Endothelial cell of umbilical vein (primary cell): ENCODE results near the gene NGEF. TPM values are rescaled to one million over a fixed set of nuclear protein-coding genes. Genes with fewer than 3 reads are reported as not detected.

Experiments used
- BruUV-seq: library from RNA; stranded (reverse); fragments of 400-500 nt; replicated peaks from 2 replicates; lab custom pipeline; 2021; lab: Mats Ljungman, UMichigan
- CTCF ChIA-PET: fragments of 300-600, 350-600 bp; sonication (Branson Sonifier 250); formaldehyde crosslinking; loops from one replicate; lab custom pipeline; 2021; ENCODE audit warnings: antibody characterized with exemption, inconsistent platforms; lab: Charles Lee
- POLR2A ChIA-PET: fragments of 300-600, 350-600 bp; sonication (Branson Sonifier 250); formaldehyde crosslinking; loops from one replicate; lab custom pipeline; 2021; ENCODE audit warnings: antibody characterized with exemption, inconsistent platforms; lab: Charles Lee
- DNase-seq: peaks from one replicate; pipeline ENCODE4 v3.0.0-alpha.2; 2011; ENCODE audit warnings: low read depth, low spot score
- FAIRE-seq: peaks from 2 replicates; lab custom pipeline; 2011; peaks lifted over from hg19 to GRCh38; lab: Jason Lieb, UNC
- H2AFZ ChIP-seq: 2 replicates; pipeline ENCODE4 v1.6.0; 2012; ENCODE audit warnings: low read depth, low read length, control low read depth, inconsistent platforms
- H3K27ac ChIP-seq: 2 replicates; pipeline ENCODE4 v1.5.1; 2011; ENCODE audit warnings: low read depth, mild to moderate bottlenecking, control low read depth, low read length, moderate library complexity; ENCODE audit not compliant: insufficient read depth
- H3K27me3 ChIP-seq, 2 experiments: 2 replicates each; pipeline versions ENCODE4 v1.6.0 to v1.6.1; 2011; ENCODE audit warnings: low read length in 2 of 2, mixed read lengths in 1 of 2; ENCODE audit not compliant: control insufficient read depth in 2 of 2, insufficient read depth in 2 of 2
- H3K36me3 ChIP-seq, 2 experiments: 2 replicates in 1 of 2; 3 replicates in 1 of 2; pipeline ENCODE4 v1.5.1; 2011; ENCODE audit warnings: low read length in 2 of 2, mild to moderate bottlenecking in 1 of 2, moderate library complexity in 1 of 2; ENCODE audit not compliant: control insufficient read depth in 2 of 2, insufficient read depth in 2 of 2; ENCODE audit errors: extremely low read depth in 1 of 2
- H3K4me1 ChIP-seq: 3 replicates; pipeline ENCODE4 v1.5.1; 2011; ENCODE audit warnings: mild to moderate bottlenecking, low read length; ENCODE audit not compliant: control insufficient read depth, insufficient read depth; ENCODE audit errors: extremely low read depth
- H3K4me2 ChIP-seq: 2 replicates; pipeline ENCODE4 v1.6.1; 2011; ENCODE audit warnings: low read length, control low read depth, mixed read lengths; ENCODE audit not compliant: insufficient read depth
- H3K4me3 ChIP-seq, 3 experiments: fragments of 200-600 bp in 1 of 3; sonication (generic), shearing (Covaris generic) in 1 of 3; replicated peaks in 1 of 3; 2 replicates each; pipeline ENCODE4 v1.5.1; 2011 to 2016; ENCODE audit warnings: control low read depth in 3 of 3, low read length in 3 of 3, mild to moderate bottlenecking in 2 of 3, inconsistent platforms in 1 of 3, low read depth in 1 of 3, moderate library complexity in 1 of 3; ENCODE audit not compliant: insufficient read depth in 1 of 3
- H3K79me2 ChIP-seq: 2 replicates; pipeline ENCODE4 v1.6.0; 2012; ENCODE audit warnings: low read length, inconsistent platforms; ENCODE audit not compliant: control insufficient read depth, insufficient read depth
- H3K9ac ChIP-seq: replicated peaks from 2 replicates; pipeline ENCODE3; 2011; ENCODE audit warnings: low read length, control low read depth; ENCODE audit not compliant: insufficient read depth; ENCODE audit errors: extremely low read depth
- H3K9me1 ChIP-seq: replicated peaks from 3 replicates; pipeline ENCODE4 v1.6.0; 2011; ENCODE audit warnings: mild to moderate bottlenecking, low read length; ENCODE audit not compliant: control insufficient read depth, insufficient read depth; ENCODE audit errors: extremely low read depth
- H3K9me3 ChIP-seq: replicated peaks from 2 replicates; pipeline ENCODE4 v1.5.1; 2012; ENCODE audit warnings: low read length, inconsistent platforms; ENCODE audit not compliant: control insufficient read depth, insufficient read depth
- H4K20me1 ChIP-seq: replicated peaks from 2 replicates; pipeline ENCODE3; 2011; ENCODE audit warnings: mild to moderate bottlenecking, low read length; ENCODE audit not compliant: control insufficient read depth, insufficient read depth; ENCODE audit errors: extremely low read depth
- EZH2 ChIP-seq: IDR thresholded peaks from 2 replicates; pipeline ENCODE4 v1.6.1; 2012; ENCODE audit warnings: borderline replicate concordance, low read depth, mild to moderate bottlenecking, moderate library complexity, low read length, inconsistent platforms; ENCODE audit not compliant: severe bottlenecking
- FOS ChIP-seq: IDR thresholded peaks from 2 replicates; pipeline ENCODE4 v1.6.1; 2011; ENCODE audit warnings: mild to moderate bottlenecking, low read length, moderate library complexity, borderline replicate concordance; ENCODE audit not compliant: insufficient read depth
- GATA2 ChIP-seq: IDR thresholded peaks from 2 replicates; pipeline ENCODE4 v1.7.0; 2011; ENCODE audit warnings: low read depth, mild to moderate bottlenecking, moderate library complexity, mixed read lengths, low read length; ENCODE audit not compliant: insufficient read length, insufficient read depth
- JUN ChIP-seq: IDR thresholded peaks from 2 replicates; pipeline ENCODE4 v1.6.1; 2011; ENCODE audit warnings: borderline replicate concordance, low read depth; ENCODE audit not compliant: insufficient read length, insufficient read depth
- MYC ChIP-seq: IDR thresholded peaks from one replicate; pipeline ENCODE4 v1.6.1; 2011; ENCODE audit warnings: mild to moderate bottlenecking, low read depth, low read length
- POLR2A ChIP-seq: IDR thresholded peaks from 2 replicates; pipeline ENCODE4 v1.6.1; 2012; ENCODE audit warnings: low read depth, mild to moderate bottlenecking, control low read depth, low read length
- POLR2AphosphoS5 ChIP-seq: IDR thresholded peaks from 2 replicates; pipeline ENCODE4 v1.6.1; 2012; ENCODE audit warnings: low read depth, mild to moderate bottlenecking, control low read depth, low read length, moderate library complexity; ENCODE audit not compliant: insufficient read depth
- dilution Hi-C: fragments of 300-500 bp; cut with MboI; formaldehyde crosslinking; loops from one replicate; pipeline ENCODE4 v1.15.0; 2019; ENCODE audit warnings: low sequenced_read_pairs; ENCODE audit not compliant: extremely low pct_ligation_motif_present
- intact Hi-C: fragments of 100-400 bp; cut with micrococcal nuclease; formaldehyde crosslinking; loops from one replicate; pipeline ENCODE4 v1.10.0; 2022
- polyA plus RNA-seq, 4 experiments: library from polyadenylated mRNA; depleted of rRNA in 3 of 4; stranded (reverse) in 3 of 4; unstranded in 1 of 4; fragments of >200 nt; gene quantifications; 2 replicates each; pipeline versions ENCODE4 v1.2.1 to v1.2.3, GENCODE V29; 2011 to 2012; ENCODE audit warnings: missing spikeins in 1 of 4
- total RNA-seq: library from RNA; stranded (reverse); gene quantifications from 2 replicates; pipeline ENCODE4 v1.2.3, GENCODE V29; 2021
- TF ChIP-seq, protein P1 (sequence below): IDR thresholded peaks from 2 replicates; pipeline ENCODE4 v1.6.1; 2011; ENCODE audit not compliant: insufficient read depth, insufficient read length
- TF ChIP-seq, protein P2 (sequence below), 2 donors: IDR thresholded peaks; 1 replicate in 1 of 2; 2 replicates in 1 of 2; pipeline ENCODE4 v1.5.1; 2011; ENCODE audit warnings: low read length in 2 of 2, mild to moderate bottlenecking in 2 of 2, moderate library complexity in 2 of 2, control low read depth in 1 of 2, inconsistent platforms in 1 of 2, low read depth in 1 of 2; ENCODE audit not compliant: insufficient read depth in 1 of 2; ENCODE audit errors: extremely low read depth in 1 of 2

NGEF gene
- total and polyA plus RNA-seq, 2 donors (not counting 3 experiments of a cell fraction or from before 2014, with no cell fraction given) = 0.22 to 0.41 TPM

- dilution Hi-C loops = no loop called here
- ChIA-PET POLR2A (no interaction called here), CTCF (no interaction called here)
- Histone ChIP-seq H3K9ac (no peak overlapping the region), H3K9me1 (no peaks in the 10 kb centered on the region), H3K27ac (no peak overlapping the region), H3K4me3 (no peak overlapping the region), H3K4me2 (no peak overlapping the region), H3K9me3 (no peaks in the 10 kb centered on the region), H3K79me2 (no peaks in the 10 kb centered on the region), H2AFZ (no peak overlapping the region), H4K20me1 (no peaks in the 10 kb centered on the region), H3K36me3 (no peaks in the 10 kb centered on the region), H3K4me1 (no peaks in the 10 kb centered on the region), H3K27me3 (peaks cover 2% of the 10 kb centered on the region in 2 experiments)
- no TSS peak for BruUV-seq
- TF ChIP-seq, protein P1, sequence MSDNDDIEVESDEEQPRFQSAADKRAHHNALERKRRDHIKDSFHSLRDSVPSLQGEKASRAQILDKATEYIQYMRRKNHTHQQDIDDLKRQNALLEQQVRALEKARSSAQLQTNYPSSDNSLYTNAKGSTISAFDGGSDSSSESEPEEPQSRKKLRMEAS = no peak
- TF ChIP-seq POLR2A = no peak
- no peak for TF ChIP-seq GATA2
- TF ChIP-seq, protein P2, sequence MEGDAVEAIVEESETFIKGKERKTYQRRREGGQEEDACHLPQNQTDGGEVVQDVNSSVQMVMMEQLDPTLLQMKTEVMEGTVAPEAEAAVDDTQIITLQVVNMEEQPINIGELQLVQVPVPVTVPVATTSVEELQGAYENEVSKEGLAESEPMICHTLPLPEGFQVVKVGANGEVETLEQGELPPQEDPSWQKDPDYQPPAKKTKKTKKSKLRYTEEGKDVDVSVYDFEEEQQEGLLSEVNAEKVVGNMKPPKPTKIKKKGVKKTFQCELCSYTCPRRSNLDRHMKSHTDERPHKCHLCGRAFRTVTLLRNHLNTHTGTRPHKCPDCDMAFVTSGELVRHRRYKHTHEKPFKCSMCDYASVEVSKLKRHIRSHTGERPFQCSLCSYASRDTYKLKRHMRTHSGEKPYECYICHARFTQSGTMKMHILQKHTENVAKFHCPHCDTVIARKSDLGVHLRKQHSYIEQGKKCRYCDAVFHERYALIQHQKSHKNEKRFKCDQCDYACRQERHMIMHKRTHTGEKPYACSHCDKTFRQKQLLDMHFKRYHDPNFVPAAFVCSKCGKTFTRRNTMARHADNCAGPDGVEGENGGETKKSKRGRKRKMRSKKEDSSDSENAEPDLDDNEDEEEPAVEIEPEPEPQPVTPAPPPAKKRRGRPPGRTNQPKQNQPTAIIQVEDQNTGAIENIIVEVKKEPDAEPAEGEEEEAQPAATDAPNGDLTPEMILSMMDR (IDR thresholded peaks at IDR 0.05; ENCODE audit: extremely low read depth in 1 of 2, insufficient read depth in 1 of 2, low read depth in 1 of 2, low read length in 2 of 2) = no peak
- no peak for TF ChIP-seq FOS
- TF ChIP-seq EZH2 = no peak
- no peak for TF ChIP-seq MYC
- TF ChIP-seq JUN = no peak
- TF ChIP-seq POLR2AphosphoS5 = no peak
- intact Hi-C loops = no loop called here
- no peak for DNase-seq
- no peak for FAIRE-seq
These were observed 36.2 kb downstream of the NGEF start for GRCh38 chr2:232976666-232977437.
